GM12875 (cell line): ENCODE data around the gene TRMT1.

Source experiments
- H3K4me3 ChIP-seq: one replicate; pipeline ENCODE4 v1.5.1; 2011; ENCODE audit warnings: low read depth, low read length, control low read depth
- TF ChIP-seq, protein P1 (sequence below): IDR thresholded peaks from 2 replicates; pipeline ENCODE4 v1.5.1; 2011; ENCODE audit warnings: low read depth, mild to moderate bottlenecking, control low read depth, inconsistent platforms, low read length, moderate library complexity, borderline replicate concordance; ENCODE audit not compliant: insufficient read depth

Gene TRMT1

DNA sequence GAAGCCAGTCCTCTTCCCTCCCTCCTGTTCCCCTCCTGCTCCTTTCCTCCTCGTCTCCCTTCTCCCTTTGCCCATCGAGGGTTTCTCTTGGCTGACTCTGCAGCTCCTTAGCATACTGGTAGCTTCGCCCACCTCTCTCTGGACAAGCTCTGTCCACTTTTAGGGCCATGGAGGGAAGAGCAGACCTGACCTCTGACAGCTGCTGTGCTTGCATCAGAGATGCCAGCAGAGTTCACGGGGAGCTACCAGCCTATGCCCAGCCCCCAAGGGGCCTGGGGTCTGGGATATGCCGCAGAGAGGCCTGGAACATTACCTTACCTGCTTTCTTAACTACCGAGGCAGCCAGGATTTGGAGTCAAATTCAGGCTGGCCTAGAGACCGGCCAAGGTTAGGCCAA is 33.5 kb downstream of the TRMT1 start:
- no peak overlapping the region for H3K4me3 ChIP-seq
- TF ChIP-seq, protein P1, sequence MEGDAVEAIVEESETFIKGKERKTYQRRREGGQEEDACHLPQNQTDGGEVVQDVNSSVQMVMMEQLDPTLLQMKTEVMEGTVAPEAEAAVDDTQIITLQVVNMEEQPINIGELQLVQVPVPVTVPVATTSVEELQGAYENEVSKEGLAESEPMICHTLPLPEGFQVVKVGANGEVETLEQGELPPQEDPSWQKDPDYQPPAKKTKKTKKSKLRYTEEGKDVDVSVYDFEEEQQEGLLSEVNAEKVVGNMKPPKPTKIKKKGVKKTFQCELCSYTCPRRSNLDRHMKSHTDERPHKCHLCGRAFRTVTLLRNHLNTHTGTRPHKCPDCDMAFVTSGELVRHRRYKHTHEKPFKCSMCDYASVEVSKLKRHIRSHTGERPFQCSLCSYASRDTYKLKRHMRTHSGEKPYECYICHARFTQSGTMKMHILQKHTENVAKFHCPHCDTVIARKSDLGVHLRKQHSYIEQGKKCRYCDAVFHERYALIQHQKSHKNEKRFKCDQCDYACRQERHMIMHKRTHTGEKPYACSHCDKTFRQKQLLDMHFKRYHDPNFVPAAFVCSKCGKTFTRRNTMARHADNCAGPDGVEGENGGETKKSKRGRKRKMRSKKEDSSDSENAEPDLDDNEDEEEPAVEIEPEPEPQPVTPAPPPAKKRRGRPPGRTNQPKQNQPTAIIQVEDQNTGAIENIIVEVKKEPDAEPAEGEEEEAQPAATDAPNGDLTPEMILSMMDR: no peak

- H3K4me3 ChIP-seq: no peak overlapping the region
Observed at GRCh38 chr19:13082192-13083007, 34.1 kb downstream of the TRMT1 start.

GRCh38 chr19:13079542-13079986 is 37.0 kb downstream of the TRMT1 start:
- TF ChIP-seq, protein P1: no peak
- H3K4me3 ChIP-seq: no peak overlapping the region

More at GRCh38 chr19:13082192-13083007, 34.1 kb downstream of the TRMT1 start:
- TF ChIP-seq, protein P1: 0 out of 2 replicates have a peak, but pooled peaks have one; percentile 5

DNA sequence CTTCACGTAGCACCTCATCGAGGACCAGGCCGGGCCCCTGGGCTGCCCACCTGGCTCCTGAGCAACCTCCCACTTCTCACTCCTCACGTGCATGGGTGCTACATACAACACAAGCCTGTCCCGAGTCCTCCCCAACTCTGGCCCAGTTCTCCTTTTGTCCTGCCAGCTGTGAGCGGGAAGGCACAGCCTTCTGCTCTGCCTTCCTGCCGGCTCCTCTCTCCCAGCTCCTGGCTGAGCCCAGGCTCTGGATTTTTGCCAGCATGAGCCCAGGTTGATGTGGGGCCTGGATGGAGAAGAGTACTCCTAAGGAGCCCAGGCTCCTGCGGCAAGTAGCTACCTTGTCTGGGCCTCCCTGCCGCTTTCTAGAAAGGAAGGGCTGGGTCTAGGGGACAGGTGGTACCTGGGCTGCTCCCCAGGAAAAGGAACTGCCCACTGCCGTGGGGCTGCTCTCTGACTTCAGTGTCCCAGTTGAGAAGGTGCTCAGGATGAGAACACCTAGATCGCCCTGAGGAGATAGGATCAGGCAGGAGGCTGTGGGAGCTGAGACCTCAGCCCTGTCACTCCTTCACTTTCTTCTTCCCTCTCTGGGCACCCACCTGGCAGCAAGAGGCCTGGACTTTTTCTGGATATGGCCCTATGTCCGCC is 37.5 kb downstream of the TRMT1 start:
- TF ChIP-seq, protein P1: no peak
- H3K4me3 ChIP-seq: no peak overlapping the region

- TF ChIP-seq, protein P1: no peak
- no peak overlapping the region for H3K4me3 ChIP-seq
Observed at GRCh38 chr19:13078381-13078780, 38.2 kb downstream of the TRMT1 start.

DNA sequence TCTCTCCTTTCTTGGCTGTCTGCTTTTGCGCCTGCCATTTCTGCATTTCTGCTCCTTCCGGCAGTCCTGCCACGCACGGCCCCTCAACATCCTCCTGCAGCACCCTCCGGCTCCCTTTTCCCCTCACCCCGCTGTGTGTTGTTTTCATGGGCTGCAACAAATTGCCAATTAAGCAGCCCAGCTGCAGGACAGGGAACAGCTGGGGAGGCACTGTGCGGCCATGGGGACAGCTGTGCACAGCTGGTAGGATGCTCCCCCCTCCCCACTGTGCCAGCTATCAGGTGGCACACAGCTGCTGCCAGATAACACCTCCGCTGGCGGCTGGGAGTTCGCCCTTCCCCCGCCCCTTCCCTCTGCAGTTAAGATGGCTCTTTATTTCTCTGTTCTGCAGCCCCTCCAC is 39.3 kb downstream of the TRMT1 start:
- no peak overlapping the region for H3K4me3 ChIP-seq
- TF ChIP-seq, protein P1: no peak
